Fibroblast of the aortic adventitia (primary cell): ENCODE measurements around the gene RMND5A. TPM values are rescaled to one million over a fixed set of nuclear protein-coding genes. Genes with fewer than 3 reads are reported as not detected.

Source experiments
- DNase-seq: peaks from one replicate; pipeline ENCODE4 v3.0.0-alpha.2; 2010; ENCODE audit warnings: low read depth
- H3K4me3 ChIP-seq: 2 replicates; pipeline ENCODE4 v1.5.1; 2011; ENCODE audit warnings: low read depth, mild to moderate bottlenecking, control low read depth, low read length, moderate library complexity
- total RNA-seq: library from RNA; depleted of rRNA; stranded (reverse); fragments of >200 nt; gene quantifications from 2 replicates; pipeline ENCODE4 v1.2.3, GENCODE V29; 2012; ENCODE audit warnings: low replicate concordance
- TF ChIP-seq, protein P1 (sequence below): IDR thresholded peaks from 2 replicates; pipeline ENCODE4 v1.5.1; 2011; ENCODE audit warnings: mild to moderate bottlenecking, low read length, control low read depth, inconsistent platforms; ENCODE audit not compliant: insufficient read depth

The RMND5A gene
- total RNA-seq, 1 donor, result 20.2 TPM

DNA sequence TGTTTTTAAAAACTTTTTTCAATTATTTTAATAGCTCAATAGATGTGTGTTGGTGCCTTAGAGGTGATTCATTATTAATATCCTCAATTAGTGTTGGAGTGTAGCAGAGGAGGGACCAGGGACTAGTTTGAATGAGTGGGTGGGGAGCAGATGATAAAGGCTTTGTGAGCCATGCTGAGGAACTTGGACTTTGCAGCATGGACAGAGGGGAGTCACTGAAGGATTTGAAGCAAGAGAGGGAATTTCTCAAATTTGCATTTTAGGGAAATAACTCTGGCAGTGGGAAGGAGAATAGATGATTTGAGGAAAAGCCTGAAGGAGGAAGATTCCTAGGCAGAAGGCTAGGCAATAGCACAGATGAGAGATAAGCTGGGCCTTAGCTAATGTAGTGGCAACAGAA, 42.3 kb upstream of the RMND5A start:
- H3K4me3 ChIP-seq, result no peak overlapping the region
- TF ChIP-seq, protein P1, sequence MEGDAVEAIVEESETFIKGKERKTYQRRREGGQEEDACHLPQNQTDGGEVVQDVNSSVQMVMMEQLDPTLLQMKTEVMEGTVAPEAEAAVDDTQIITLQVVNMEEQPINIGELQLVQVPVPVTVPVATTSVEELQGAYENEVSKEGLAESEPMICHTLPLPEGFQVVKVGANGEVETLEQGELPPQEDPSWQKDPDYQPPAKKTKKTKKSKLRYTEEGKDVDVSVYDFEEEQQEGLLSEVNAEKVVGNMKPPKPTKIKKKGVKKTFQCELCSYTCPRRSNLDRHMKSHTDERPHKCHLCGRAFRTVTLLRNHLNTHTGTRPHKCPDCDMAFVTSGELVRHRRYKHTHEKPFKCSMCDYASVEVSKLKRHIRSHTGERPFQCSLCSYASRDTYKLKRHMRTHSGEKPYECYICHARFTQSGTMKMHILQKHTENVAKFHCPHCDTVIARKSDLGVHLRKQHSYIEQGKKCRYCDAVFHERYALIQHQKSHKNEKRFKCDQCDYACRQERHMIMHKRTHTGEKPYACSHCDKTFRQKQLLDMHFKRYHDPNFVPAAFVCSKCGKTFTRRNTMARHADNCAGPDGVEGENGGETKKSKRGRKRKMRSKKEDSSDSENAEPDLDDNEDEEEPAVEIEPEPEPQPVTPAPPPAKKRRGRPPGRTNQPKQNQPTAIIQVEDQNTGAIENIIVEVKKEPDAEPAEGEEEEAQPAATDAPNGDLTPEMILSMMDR, result no peak
- DNase-seq, result no peak

DNA sequence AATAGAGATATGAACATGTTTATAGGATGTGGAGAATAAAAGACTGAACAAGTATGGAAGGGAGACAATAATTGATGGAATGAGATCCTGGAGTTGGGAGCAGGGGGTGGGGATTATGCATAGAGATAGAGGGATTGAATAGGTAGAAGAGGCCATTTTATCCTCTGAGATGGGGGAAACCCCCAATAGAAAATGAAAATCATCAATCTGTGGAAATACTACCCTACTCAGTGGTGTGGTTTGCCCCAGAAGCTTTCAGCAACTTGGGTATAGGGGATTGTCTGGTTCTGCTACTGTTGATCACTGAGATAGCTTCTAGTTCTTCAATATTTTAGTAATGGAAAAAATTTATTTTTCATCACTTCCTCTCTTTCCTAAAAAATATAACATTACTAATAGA, 41.1 kb upstream of the RMND5A start:
- H3K4me3 ChIP-seq, result no peak overlapping the region
- TF ChIP-seq, protein P1, result no peak
- DNase-seq, result no peak

DNA sequence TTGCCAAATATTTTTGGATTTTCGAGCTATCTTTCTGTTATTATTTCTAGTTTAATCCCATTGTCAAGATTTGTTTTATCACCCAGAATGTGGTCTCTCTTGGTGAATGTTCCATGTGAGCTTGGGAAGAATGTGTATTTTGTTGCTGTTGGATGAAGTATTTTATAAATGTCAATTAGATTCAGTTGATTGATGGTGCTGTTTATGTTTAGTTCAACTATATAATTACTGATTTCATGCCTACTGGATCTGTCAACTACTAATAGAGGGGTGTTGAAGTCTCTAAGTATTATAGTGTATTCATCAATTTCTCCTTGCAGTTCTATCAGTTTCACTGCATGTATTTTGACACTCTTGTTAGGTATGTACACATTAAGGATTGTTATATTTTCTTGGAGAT, 34.7 kb upstream of the RMND5A start:
- no peak overlapping the region for H3K4me3 ChIP-seq
- no peak for DNase-seq
- TF ChIP-seq, protein P1, result no peak

DNA sequence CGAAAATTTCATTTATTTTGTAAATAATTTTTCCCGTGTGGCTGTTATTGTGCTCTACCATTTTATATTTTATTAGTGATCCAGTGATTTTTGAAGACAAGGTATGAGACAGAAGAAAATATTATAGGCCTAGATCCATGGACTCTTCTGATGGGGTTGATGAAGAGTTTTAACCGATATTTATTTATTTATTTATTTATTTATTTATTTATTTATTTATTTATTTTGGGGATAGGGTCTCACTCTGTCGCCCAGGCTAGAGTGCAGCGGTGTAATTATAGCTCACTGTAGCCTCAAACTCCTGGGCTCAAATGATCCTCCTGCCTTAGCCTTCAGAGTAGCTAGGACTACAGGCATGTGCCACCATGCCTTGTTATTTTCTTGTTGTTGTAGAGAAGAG, 33.6 kb upstream of the RMND5A start:
- DNase-seq, result no peak
- no peak overlapping the region for H3K4me3 ChIP-seq
- TF ChIP-seq, protein P1, result no peak

DNA sequence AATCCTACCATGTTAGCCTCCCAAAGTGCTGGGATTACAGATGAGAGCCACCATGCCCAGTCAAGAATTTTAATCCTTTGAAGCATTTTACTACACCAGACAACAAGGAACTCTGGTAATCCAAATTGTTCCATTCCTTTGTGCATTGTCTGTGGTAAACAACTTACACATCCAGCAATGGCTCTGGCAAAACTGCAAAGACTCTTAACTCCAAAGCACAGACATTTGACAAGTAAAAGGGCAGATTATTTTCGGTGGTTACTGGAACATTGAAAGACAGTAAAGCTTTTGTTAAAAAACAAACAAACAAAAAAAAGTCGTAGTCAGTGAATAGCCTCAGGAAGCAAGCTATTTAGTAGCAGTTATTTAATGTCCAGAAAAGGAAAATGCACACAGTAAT, 33.2 kb upstream of the RMND5A start:
- H3K4me3 ChIP-seq, result no peak overlapping the region
- no peak for DNase-seq
- TF ChIP-seq, protein P1, result no peak

DNA sequence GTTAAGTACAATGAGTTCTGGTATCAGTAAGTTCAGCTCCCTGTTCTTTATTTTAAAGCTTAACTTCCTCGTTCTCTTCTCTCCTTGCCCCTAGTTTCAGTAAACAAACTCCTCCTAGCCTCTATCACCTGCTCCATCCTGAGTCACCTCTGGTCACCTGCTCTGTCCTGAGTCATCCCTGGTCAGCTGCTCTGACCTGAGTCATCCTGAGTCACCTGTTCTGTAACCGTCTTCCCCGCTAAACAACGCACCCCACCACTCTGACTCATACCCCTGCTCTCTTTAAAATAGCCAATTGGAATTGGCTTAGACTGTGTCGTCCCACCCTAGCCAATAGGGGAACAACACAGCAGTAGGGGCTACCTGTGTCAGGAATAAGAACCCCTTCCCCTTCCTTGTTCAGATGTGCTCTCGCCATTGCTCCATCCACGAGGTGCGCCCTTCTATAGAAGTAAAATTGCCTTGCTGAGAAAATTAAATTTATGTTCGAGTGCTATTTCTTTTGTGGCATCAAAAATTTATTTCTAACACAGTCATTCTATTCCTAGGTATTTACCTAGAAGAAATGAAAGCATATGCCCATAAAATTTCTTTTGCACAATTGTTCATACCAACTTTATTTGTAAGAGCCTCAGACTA, 24.9 kb upstream of the RMND5A start:
- DNase-seq, result no peak
- H3K4me3 ChIP-seq, result no peak overlapping the region
- TF ChIP-seq, protein P1, result no peak

DNA sequence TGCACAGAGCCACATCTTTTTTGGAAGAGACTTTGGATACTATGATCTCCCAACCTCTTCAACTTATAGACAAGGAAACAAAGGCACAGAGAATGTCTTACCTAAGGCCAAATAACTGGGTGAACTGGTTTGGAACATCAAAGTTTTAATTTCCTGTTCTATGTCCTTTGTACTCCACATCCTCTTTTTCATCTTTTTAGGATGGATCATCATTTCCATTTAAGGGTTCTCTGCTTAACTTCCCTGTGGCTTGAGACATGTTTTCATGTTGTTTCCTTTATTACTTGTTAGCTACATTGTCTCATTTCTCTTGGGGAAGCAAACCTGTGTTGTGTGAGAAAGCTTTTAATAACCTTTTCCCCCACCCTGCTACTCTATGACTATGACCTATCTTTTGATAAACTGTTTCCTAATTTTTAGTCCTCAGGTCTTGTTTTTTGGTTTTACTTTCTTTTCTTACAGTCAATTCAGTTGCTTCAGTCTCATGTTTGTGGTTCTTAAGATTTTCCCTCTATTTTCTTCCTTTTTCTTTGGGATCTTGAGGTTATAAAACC, 22.5 kb upstream of the RMND5A start:
- TF ChIP-seq, protein P1, result no peak
- no peak for DNase-seq

More for the DNA sequence above, 22.5 kb upstream of the RMND5A start:
- H3K4me3 ChIP-seq, result no peak overlapping the region
